RPMI8226 (cell line): ENCODE data around the gene RNF31.

Experiments used
- DNase-seq: peaks from one replicate; pipeline ENCODE4 v3.0.0-alpha.2; 2015

The RNF31 gene

GRCh38 chr14:24138396-24139271, 8.7 kb upstream of the RNF31 start:
- no peak for DNase-seq

- DNase-seq: peak; percentile 59
Observed at GRCh38 chr14:24139272-24139934, 7.9 kb upstream of the RNF31 start.

- DNase-seq: peak; percentile 98
Observed at GRCh38 chr14:24141097-24141880, 6.0 kb upstream of the RNF31 start, which contains the start of gene EMC9. TSS of gene EMC9 (minus strand) at chr14:24141591. CDS start at chr14:24141304, 287 bp downstream.

GRCh38 chr14:24143511-24143910, 3.8 kb upstream of the RNF31 start:
- DNase-seq: no peak

GRCh38 chr14:24144451-24144850, 2.8 kb upstream of the RNF31 start:
- no peak for DNase-seq

GRCh38 chr14:24145219-24145618, 2.1 kb upstream of the RNF31 start:
- DNase-seq: no peak

GRCh38 chr14:24145690-24146452, 1.4 kb upstream of the RNF31 start:
- DNase-seq: no peak

- DNase-seq: peak; percentile 91
Observed at GRCh38 chr14:24146453-24146977, 783 bp upstream of the RNF31 start, which contains the start of gene PSME2. TSS of gene PSME2 (minus strand) at chr14:24146610. CDS start at chr14:24146581, 29 bp downstream.

- DNase-seq: no peak
Observed at GRCh38 chr14:24147761-24148428, 597 bp downstream of the RNF31 start.

GRCh38 chr14:24149302-24149969, 2.1 kb downstream of the RNF31 start:
- no peak for DNase-seq

GRCh38 chr14:24150061-24150460, 2.8 kb downstream of the RNF31 start:
- DNase-seq: no peak

GRCh38 chr14:24150567-24150966, 3.3 kb downstream of the RNF31 start:
- DNase-seq: no peak

- DNase-seq: no peak
Observed at GRCh38 chr14:24150993-24151392, 3.7 kb downstream of the RNF31 start.

- DNase-seq: no peak
Observed at GRCh38 chr14:24151404-24152080, 4.2 kb downstream of the RNF31 start.

- DNase-seq: no peak
Observed at GRCh38 chr14:24155100-24155499, 7.8 kb downstream of the RNF31 start.

GRCh38 chr14:24156840-24157239, 9.5 kb downstream of the RNF31 start:
- DNase-seq: no peak

- DNase-seq: no peak
Observed at GRCh38 chr14:24157331-24157730, 10.0 kb downstream of the RNF31 start.

- DNase-seq: no peak
Observed at GRCh38 chr14:24159777-24160498, 12.6 kb downstream of the RNF31 start.

- DNase-seq: no peak
Observed at GRCh38 chr14:24160499-24160849, 13.2 kb downstream of the RNF31 start.
